H1 (cell line): ENCODE measurements around the gene TMPRSS2. TPM values are rescaled to one million over a fixed set of nuclear protein-coding genes. Genes with fewer than 3 reads are reported as not detected.

Experiments
- POLR2A ChIP-seq, 2 experiments: IDR thresholded peaks; 1 replicate in 1 of 2; 2 replicates in 1 of 2; pipeline ENCODE4 v1.6.1; 2011; ENCODE audit warnings: low read depth in 2 of 2, low read length in 2 of 2, mild to moderate bottlenecking in 2 of 2; ENCODE audit errors: control extremely low read depth in 1 of 2
- SRF ChIP-seq: IDR thresholded peaks from 2 replicates; pipeline ENCODE4 v1.6.1; 2011; ENCODE audit warnings: mild to moderate bottlenecking, low read depth, low read length, moderate library complexity
- polyA plus RNA-seq, 7 experiments: library from polyadenylated mRNA; depleted of rRNA in 3 of 7; stranded (reverse) in 5 of 7; unstranded in 2 of 7; fragments of >200 nt in 5 of 7; fragments of 200-250 nt in 2 of 7; gene quantifications; 1 replicate in 5 of 7; 2 replicates in 1 of 7; 4 replicates in 1 of 7; pipeline versions ENCODE4 v1.2.1 to v1.2.3, GENCODE V29; 2011 to 2013; ENCODE audit warnings: missing spikeins in 2 of 7, mixed read lengths in 2 of 7
- total RNA-seq: library from RNA; stranded (reverse); fragmentation: NEBNext Ultra II Directional; extraction: Animal tissue kit (Norgen Biotek cat#: 25700); gene quantifications from 2 replicates; pipeline ENCODE4 v1.2.1, GENCODE V29; 2021
- TF ChIP-seq, protein P1 (sequence below): IDR thresholded peaks from 2 replicates; pipeline ENCODE4 v1.6.1; 2012; ENCODE audit warnings: low read length, inconsistent platforms

TMPRSS2 gene
- total and polyA plus RNA-seq, 2 of the 8 experiments (the other 6 are each of a cell fraction or from before 2014, with no cell fraction given), result 9.2 to 11.0 TPM

DNA sequence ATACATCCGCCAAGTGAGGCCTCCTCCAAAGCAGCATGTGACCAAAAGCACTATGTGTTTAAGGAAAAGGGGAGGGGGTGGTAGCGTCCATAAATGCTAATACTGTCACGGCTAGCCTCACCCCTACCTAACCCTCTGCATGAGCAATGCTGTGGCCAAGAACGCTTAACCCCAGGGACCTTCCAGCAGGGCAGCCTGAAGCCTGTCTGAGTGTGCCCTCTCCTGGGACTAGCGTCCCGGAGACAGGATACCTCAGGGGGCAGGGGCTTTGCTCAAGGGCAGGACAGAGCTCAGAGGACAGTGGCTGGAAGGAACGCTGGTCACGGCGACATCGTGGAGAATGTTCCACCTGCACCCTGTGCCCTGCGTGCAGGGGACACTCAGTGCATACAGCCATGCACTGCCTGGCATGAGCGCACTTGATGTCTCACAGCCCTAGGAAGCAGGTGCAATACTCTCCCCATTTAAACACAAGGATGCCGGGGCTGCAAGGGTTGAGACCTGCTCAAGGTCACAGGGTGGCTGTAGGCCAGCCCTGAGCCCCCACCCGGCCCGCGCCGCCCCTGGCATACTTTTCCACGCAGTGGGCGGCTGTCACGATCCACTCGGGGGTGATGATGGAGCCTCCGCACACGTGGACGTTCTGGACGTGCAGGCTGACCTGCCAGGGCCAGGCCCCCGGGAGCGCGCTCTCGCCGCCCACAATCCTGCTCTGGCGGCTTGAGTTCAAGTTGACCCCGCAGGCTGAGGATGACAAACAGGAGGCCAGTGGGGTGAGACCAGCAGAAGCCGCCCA lies 35.0 kb downstream of the TMPRSS2 start (continued):
- TF ChIP-seq, protein P1, sequence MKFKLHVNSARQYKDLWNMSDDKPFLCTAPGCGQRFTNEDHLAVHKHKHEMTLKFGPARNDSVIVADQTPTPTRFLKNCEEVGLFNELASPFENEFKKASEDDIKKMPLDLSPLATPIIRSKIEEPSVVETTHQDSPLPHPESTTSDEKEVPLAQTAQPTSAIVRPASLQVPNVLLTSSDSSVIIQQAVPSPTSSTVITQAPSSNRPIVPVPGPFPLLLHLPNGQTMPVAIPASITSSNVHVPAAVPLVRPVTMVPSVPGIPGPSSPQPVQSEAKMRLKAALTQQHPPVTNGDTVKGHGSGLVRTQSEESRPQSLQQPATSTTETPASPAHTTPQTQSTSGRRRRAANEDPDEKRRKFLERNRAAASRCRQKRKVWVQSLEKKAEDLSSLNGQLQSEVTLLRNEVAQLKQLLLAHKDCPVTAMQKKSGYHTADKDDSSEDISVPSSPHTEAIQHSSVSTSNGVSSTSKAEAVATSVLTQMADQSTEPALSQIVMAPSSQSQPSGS, result no peak
- TF ChIP-seq POLR2A (IDR thresholded peaks at IDR 0.05; ENCODE audit: control extremely low read depth in 1 of 2, low read depth in 2 of 2, low read length in 2 of 2) (no peak), SRF (no peak)
